Posterior cingulate gyrus (tissue), 11 donors: ENCODE results near the gene GRK3.
"Not testable (repeated sequence)": the region's sequence is repeated elsewhere in the genome, so short reads cannot be mapped to it uniquely, and the experiment has no call there.

ENCODE experiments used
- DNase-seq, 10 donors: peaks; one replicate each; pipeline versions ENCODE4 v3.0.0 to v3.0.0-alpha.2; 2020 to 2021; ENCODE audit warnings: mixed read lengths in 3 of 10
- intact Hi-C: fragments of 100-400 bp; cut with DNase I; formaldehyde crosslinking; loops from one replicate; pipeline ENCODE4 v1.15.1; 2023

Gene GRK3

DNA sequence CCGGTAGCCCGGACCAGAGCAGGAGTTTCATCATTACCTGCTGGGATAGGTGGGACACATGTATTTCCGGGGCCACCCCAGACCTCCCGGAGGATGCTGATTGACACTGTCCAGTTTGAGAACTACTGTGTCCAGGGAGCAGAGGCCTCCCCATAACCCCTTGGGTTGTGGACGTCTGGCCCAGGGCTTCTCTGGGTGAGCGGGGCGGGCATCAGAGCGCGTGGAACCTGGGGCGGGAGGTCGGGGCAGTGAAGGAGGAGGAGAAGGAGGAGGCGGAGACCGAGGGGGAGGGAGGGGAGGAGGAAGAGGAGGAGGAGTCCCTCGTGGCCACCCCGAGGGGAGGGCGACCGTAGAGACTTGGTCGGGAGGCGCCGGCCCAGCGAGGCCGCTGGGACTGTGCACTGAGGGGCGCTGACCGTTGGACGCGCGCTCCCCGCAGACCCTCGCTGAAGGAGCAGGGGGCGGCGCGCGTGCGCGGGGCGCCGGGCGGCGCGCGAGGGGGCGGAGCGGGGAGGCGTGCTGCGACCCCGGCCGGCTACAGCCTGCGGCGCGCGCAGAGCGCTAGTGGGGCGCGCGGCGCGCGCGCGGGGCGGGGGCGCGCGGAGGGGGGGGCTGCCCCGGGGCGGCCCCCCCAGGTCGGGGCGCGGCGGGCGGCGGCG lies at the start of gene GRK3:
Gene GRK3 (plus strand): TSS at position 356 of the 659 bp plus-strand sequence. CDS start 366 bp downstream, outside the sequence.
- intact Hi-C loops = no loop called here
- DNase-seq = peak; percentile 37 to 93 (median 54)

DNA sequence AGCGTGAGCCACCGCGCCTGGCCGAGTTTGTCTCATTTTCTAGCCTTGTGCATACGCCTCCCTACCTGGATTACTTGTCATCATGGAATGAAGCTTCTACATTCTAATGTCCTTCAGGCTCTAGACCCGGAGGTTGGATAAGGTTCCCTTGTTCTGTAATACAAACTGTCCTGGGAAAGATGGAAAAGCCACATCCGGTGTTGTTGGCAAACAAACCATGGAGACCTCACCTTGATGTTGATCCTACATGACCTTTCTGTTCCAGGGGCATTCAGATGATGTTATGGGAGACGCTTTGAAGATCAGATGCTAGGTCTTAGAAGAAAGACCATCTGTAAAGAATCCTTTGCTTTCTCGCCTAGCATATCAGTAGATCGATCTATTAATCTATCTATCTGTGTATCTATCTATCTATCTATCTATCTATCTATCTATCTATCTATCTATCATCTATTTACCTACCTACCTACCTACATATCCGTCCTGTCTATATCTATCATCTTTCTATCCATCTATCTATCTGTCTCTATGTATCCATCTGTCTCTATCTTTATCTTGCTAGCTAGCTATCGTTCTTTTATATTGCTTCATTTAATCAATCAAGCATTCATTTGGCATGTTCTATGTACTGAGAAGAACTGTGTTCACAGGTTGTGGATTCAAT lies 46.3 kb upstream of the GRK3 start:
- intact Hi-C loops = no loop called here
- DNase-seq = no peak

DNA sequence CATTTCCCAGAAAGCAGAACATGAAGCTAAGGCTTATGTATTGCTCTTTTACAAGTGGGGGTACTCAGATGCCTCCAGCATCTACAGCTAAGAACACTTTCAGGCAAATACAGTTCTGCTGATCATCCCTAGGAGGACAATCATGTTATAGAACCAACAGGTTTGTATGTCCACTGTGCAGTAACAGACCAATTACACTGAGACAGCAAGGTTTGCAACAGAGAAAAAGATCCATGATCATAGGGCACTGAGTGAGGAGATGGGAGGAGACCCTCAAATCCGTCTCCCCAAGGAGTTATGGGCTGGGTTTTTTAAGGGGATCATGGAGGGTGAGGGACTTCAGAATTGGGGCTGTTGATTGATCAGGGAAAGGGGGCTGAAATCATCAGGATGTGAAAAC lies 39.1 kb upstream of the GRK3 start:
- no peak for DNase-seq
- intact Hi-C loops = no loop called here

DNA sequence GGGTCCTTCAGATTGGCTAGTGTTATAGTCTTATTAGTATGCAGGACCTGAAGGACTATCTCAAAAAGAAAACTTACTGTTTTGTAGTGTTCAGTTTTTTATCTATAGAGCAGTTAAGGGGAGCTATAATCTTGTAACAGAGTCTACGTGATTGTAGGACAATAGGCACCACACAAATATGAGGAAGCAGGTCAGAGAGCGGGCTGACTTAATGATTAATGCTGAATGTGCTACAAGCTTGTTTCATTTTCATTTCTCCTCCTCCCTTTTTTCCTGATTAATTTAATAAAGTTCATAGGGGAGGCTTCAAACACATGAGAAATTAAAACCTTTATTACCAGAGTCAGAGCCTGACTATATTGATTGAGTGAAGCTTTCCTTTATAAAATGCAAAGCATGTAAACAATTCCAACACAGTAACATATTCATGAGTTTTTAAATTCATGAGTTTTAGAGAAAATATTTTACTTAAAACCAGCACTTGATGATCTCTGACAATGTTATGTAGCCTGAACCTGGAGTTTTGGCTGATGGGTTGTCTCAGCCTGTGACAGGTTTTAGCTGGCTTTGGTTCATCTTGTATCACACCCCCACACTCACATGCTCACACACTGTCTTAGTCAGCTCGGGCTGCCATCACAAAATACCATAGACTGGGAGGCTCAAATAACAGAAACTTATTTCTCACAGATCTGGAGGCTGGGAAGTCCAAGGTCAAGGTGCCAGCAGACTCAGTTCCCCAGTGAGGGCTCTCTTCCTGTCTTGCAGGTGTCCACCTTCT lies 38.5 kb upstream of the GRK3 start:
- intact Hi-C loops, DNase-seq: not testable (repeated sequence)

DNA sequence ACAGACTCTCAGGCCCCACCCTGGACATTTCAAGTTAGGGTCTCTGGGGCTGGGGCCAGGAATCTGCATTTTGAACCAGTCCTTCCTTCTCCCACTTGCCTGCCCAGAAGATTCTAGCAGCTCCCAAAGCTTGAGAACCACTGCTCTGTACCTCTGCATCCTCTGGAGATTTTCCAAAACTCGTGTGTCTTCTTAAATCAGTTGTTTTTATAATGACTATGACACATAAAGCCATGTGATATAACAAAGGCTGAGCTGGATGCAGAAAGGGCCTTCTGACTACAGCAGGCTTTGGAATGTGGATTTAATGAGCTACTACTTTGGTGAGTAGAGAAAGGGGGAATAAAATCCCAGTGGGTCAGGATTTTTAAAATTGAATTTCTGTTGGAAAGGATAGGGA lies 37.5 kb upstream of the GRK3 start:
- intact Hi-C loops, DNase-seq: not testable (repeated sequence)

DNA sequence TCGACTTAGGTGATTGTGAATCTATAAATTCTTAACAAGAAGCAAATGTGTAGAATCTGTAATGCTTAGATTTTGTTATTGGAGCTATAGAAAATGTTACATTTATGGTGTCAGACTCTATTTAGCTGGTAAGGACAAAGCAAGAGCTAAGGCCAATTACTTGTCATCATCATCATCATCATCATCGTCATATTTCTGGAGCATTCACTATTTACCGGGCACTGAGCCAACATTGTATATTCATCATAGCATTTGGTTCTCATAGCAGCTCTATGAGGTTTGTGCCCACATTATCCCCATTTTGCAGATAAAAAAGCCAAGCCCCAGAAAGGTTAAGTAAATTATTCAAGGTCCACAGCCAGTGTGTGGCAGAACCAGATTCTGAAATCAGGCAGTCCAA lies 36.4 kb upstream of the GRK3 start:
- DNase-seq, intact Hi-C loops: not testable (repeated sequence)

DNA sequence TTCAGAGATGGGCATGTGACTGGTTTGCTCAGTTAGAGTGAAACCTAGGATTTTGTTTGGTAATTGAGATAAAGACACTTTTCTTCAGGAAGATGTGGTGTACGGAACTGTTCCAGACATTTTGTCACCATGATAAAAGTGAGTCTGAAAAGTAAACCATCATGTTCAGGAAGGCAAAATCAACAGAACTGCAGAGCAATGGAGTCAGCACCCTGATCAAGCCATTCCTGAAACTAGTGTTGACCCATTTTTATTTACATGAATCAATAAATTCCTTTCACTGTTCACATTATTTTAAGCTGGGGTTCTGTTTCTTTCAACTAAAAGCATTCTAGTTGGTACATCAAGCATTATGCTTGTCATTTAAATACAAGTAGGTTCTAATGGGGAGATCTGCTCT lies 35.4 kb upstream of the GRK3 start:
- DNase-seq, intact Hi-C loops: not testable (repeated sequence)

DNA sequence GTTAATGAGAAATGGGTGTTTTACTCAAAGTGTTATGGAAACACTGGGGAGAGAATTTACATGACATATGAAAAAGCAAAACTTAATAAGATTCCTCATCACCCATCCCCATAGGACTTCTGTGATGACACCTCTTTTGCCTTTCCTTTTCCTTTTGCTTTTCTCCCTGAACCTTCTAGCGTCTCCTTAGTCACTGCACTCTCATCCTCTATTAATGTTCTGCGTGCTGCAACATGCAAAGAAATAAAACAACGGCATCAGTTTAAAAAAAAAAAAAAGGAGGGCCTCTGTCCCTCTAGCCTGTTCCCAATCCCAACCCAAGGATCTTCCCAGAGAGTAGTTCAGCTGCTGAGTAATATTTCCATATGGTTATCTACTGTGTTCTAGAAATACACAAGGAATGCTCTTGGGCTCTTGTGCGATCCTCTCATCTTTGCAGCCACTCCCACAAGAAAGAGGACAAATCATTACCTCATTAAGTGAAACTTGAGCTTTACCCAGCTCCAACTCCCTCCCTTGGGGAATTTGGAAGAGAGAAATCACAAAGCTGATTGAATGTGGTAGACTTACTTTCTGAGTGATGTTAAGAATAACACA lies 34.8 kb upstream of the GRK3 start:
- DNase-seq, intact Hi-C loops: not testable (repeated sequence)

DNA sequence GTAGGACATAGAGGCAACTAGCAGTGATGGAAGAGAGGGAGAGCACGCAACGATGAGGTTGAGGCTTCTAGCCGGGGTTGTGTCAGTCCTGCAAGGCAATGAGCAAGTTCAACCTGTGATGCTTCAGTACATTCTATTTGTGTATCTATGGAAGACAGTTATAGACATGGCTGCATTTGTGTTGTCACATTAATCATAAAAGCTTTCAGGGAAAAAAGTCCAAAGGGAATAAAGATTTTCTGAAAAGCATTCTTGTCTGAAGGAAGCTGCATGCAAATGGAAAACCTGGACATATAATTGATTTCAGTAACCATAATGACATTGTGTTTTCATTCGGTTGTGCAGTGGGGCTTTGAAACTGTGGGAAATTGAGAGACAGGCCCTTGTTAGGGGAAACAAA lies 32.8 kb upstream of the GRK3 start:
- DNase-seq, intact Hi-C loops: not testable (repeated sequence)

DNA sequence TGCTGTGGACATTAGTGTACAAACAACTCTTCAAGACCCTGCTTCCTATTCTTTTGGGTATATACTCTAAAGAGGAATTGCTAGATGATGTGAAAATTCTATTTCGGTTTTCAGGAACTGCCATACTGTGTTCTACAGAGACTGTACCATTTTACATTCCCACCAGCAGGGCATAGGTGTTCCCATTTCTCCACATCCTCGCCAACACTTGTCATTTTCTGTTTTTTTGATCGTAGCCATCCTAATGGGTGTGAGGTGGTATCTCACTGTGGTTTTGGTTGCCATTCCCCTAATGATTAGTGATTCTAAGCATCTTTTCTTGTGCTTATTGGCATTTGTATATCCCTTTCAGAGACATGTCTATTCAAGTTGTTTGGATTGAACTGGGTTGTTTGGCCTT lies 29.8 kb upstream of the GRK3 start:
- DNase-seq = no peak
- intact Hi-C loops = no loop called here

DNA sequence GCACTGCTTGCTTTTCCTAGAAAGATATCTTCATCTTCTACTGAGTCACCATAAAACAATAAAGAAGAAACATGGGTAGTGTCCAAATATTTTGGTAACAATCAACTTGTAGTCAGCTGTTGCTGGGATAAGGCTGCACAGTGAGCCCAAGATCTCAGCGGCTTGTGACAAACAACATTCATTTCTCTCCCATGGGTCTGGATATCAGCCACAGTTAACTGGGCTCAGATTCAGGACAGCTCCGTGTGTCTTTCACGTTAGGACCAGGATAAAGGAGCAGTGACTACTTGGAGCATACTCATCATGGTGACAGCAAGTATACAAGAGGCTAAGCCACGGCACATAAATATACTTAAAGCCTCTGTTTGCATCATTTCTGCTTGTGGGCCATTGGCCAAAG lies 27.9 kb upstream of the GRK3 start:
- DNase-seq = no peak

DNA sequence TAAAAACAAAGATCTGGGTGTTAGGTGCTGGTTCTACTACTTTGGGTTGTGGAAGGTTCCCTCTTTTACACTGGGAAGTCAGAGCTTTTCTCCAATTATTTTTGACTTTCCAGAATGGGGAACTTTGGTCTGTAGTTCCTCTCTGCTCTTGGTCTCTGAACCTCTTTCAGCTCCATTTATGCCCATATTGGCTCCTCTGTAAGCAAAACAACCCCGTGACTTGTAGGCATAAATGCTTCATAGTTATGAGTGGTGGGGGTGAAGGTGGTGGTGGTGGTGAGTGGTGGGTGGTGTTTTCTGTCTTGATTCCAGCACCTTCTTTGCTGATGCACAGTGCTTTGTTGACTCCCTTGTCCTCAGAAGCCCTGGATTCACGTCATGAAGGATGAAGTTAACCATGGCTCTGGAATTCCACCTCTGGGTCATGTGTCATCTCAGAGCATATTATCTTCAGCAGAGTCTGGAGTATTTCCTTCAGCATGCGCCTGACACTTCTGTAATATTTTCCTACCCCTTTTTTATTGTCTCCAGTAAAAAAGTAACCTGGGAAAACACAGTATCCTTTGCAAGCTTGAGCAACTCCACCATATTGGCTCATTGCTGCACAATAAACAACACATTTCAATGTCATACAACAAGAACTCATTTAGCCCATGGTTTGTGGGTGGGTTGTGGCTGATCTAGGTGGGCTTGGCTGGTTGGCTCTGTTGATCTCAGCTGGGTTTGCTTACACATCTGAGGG lies 24.1 kb upstream of the GRK3 start:
- intact Hi-C loops = loop anchor here (10.0 kb wide), 1 partner anchor 76 kb away; no protein-coding TSS in a partner anchor
- DNase-seq = no peak

More for the DNA sequence above, 27.9 kb upstream of the GRK3 start:
- intact Hi-C loops = no loop called here

DNA sequence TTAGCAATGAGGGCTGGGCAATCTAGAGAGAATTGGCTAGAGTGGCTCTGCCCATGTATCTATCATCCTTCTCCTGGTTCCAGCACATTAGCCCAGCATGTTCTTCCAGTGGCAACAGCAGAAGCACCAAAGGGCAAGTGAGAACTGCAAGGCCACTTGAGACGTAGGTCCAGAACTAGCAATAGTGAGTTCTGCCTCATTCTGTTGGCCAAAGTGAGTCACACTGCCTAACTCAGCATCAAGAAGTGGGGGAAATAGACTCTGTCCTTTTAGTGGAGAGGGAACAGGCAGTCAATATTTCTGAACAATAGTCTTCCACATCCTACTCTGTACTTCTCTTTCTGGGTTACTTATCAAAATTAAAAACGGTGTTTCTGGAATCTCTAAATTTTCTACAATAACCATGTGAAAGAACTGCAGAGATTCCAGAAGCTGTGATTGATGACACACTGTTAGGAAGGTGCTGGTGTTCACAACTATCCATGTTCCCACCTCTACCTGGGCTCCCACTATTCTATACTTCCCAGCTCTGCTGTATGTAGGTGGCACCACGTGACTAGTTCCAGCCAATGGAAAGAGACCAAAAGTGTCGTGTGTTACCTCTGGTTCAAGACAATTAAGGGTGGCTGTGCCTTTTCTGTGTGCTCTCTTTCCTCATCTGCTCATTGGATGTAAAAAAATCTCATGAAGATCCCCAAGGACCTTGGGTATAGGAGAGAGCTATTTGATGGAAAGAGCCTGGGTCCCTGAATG lies 23.4 kb upstream of the GRK3 start:
- DNase-seq = no peak
- intact Hi-C loops = loop anchor here (10.0 kb wide), 1 partner anchor 76 kb away; no protein-coding TSS in a partner anchor

DNA sequence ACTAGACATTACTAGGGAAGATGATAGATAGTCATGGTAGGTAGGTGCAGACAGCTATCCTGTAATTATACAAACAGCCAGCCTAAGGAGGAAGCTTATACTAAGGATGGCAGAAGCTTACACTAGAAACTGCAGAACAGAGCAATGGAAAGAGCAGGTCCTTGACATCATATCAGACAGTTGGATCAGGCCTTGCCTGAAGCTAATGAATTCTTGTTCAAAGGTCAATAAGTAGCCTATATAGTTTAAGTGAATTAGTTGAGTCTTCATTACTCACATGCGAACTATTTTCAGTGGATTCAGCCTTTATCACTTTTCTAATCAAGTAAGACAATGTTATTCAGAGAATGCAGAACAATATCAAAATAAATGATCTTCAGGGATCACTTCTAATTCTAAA lies 22.3 kb upstream of the GRK3 start:
- intact Hi-C loops = loop anchor here (10.0 kb wide), 1 partner anchor 77 kb away; no protein-coding TSS in a partner anchor
- no peak for DNase-seq

DNA sequence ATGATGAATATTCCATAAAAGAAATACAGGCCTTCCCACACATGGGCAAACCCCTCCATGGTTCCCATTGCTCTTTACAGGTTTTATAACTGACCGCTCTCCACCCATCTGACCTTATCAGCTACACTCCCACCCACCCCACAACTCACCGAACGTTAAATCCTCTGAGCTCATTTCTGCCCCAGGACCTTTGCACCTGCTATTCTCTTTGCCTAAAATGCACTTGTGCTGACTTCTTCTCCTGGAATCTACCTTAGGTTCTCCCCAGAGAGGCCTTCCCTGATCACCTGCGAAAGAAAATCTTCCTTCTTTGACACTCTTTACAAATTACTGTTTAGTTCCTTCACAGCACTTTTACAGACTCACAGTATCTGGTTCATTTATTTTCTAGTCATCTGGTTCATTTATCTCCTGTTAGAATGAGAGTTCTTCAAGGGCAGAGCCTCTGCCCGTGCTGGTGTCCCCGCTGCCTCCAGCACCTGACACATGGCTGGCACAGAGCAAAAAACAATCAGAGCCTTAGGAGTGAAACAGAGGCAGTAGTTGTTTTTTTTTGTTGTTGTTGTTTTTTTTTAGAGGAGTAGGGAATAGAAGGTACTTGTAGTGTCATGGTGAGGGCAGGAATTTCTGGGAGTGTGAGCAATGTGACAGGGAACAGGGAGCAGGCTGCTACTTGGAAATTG lies 21.6 kb upstream of the GRK3 start:
- no peak for DNase-seq
- intact Hi-C loops = loop anchor here (10.0 kb wide), 1 partner anchor 78 kb away; no protein-coding TSS in a partner anchor

DNA sequence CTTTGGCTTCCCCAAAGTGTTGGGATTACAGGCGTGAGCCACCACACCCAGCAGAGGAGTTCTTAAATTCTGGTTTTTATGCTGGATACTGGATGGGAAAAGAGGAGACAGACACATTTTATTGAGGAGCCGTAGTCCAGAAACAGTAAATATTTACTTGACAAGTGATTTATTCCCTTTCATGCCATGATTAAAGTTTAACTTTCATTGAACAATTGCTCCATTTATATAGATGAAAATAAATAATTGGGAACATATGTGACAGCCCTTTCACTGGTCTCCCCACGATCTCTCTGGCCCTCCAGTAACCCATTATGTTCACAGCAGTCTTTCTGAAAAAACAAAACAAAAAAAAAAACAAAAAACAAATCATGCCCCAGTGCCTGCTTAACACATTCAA lies 19.3 kb upstream of the GRK3 start:
- no peak for DNase-seq
- intact Hi-C loops = loop anchor here (10.0 kb wide), 1 partner anchor 80 kb away; no protein-coding TSS in a partner anchor

DNA sequence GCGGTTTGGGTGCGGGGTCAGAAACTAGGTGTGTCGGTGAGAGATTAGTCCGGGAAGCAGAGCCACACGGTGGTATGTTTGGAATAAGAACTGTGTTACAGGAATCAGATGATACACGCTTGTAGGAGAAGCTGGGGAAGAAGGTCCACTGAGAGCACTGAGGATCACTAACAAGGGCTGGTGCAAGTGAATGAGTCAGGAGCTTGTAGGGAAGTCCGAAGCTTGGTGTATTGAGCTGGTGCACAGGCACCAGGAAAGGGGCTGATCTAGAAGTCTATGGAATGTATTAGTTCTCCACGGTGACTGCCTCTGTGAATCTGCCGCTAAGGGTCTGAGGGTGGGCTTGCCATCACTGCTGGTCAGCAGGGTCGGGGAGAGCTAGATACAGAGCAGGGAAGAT lies 18.8 kb upstream of the GRK3 start:
- intact Hi-C loops = loop anchor here (10.0 kb wide), 1 partner anchor 81 kb away; no protein-coding TSS in a partner anchor
- DNase-seq = no peak

DNA sequence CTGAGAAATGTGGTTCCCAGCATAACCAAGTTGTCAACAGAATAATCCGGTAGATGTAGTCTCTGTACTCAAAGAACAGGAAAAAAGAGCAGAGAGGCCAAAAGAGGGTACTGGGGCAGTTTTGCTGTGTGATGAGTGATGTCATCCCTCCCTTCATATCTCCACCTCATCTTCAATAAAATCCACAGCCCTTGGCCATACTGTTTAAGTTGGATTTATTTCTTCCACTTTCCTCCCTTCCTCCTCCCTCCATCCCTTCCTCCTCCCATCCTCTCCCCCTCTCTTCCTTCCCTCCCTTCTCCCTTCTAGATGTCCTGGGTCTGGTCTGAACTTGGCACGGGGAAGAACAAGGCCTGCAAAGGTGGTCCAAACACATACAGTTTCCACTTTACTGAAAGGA lies 18.2 kb upstream of the GRK3 start:
- DNase-seq = no peak
- intact Hi-C loops = loop anchor here (10.0 kb wide), 1 partner anchor 81 kb away; no protein-coding TSS in a partner anchor

DNA sequence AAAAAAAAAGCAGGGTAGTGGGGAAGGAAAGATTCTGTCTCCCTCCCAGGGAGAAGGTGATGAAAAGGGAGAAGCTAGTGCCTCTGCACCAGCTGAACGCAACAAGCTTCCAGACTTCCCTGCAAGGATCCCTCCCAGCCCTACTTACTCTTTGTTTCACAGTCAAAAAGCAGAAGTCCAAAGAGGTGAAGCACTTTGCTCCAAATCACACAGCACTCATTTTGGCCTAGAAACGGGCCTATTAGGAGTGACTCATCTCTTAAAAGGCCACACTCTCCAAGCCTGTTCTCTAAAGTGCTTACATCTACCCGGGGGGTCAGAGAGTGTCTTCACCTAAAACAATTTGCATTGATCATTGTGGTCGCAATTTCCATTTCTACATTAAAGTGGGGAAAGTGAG lies 17.7 kb upstream of the GRK3 start:
- intact Hi-C loops = loop anchor here (10.0 kb wide), 1 partner anchor 82 kb away; no protein-coding TSS in a partner anchor
- no peak for DNase-seq
